Sigmoid colon (tissue), 7 donors: ENCODE measurements around the gene GEMIN5. TPM values are rescaled to one million over a fixed set of nuclear protein-coding genes. Genes with fewer than 3 reads are reported as not detected.
A peak's percentile ranks its signal among the peaks of the same experiment; 100 is the strongest.

Source experiments
- DNase-seq: peaks from one replicate; pipeline ENCODE4 v3.0.0-alpha.2; 2019
- H3K27ac ChIP-seq, 4 donors: fragments of 200-600 bp; sonication (generic); one replicate each; pipeline ENCODE4 v1.5.1; 2016 to 2019; ENCODE audit warnings: mild to moderate bottlenecking in 1 of 4
- H3K27me3 ChIP-seq, 3 donors: fragments of 200-600 bp; sonication (generic); one replicate each; pipeline ENCODE4 v1.5.1; 2019; ENCODE audit warnings: mild to moderate bottlenecking in 1 of 3
- H3K36me3 ChIP-seq, 4 donors: fragments of 200-600 bp; sonication (generic); one replicate each; pipeline ENCODE4 v1.5.1; 2016 to 2019
- H3K4me1 ChIP-seq, 4 donors: fragments of 200-600 bp; sonication (generic); one replicate each; pipeline ENCODE4 v1.5.1; 2017 to 2019
- H3K4me3 ChIP-seq, 4 donors: fragments of 200-600 bp; sonication (generic); one replicate each; pipeline ENCODE4 v1.5.1; 2017 to 2019; ENCODE audit warnings: mild to moderate bottlenecking in 2 of 4, moderate library complexity in 1 of 4
- H3K9me3 ChIP-seq, 4 donors: fragments of 200-600 bp in 3 of 4; sonication (generic) in 3 of 4; one replicate each; pipeline versions ENCODE4 v1.5.1 to v1.6.1; 2013 to 2019
- EP300 ChIP-seq, 4 donors: sonication (generic); formaldehyde crosslinking; IDR thresholded peaks; one replicate each; pipeline ENCODE4 v1.6.1; 2017; ENCODE audit warnings: antibody characterized with exemption in 4 of 4
- POLR2A ChIP-seq, 2 donors: fragments of 450-650 bp; IDR thresholded peaks; one replicate each; pipeline ENCODE4 v1.6.1; 2016; ENCODE audit warnings: antibody characterized with exemption in 2 of 2, mild to moderate bottlenecking in 2 of 2, moderate library complexity in 2 of 2
- POLR2AphosphoS5 ChIP-seq, 4 donors: sonication (generic); formaldehyde crosslinking; IDR thresholded peaks; one replicate each; pipeline ENCODE4 v1.6.1; 2017; ENCODE audit warnings: antibody characterized with exemption in 4 of 4
- WGBS, 2 donors: extraction: QIAGEN DNeasy Blood & Tissue Kit; methylation state at CpG; one replicate each; pipeline ENCODE4 v1.1.7; 2013; 5-methylcytosine and 5-hydroxymethylcytosine counted together
- intact Hi-C: fragments of 100-400 bp; cut with DNase I; formaldehyde crosslinking; loops from one replicate; pipeline ENCODE4 v1.15.1; 2023
- polyA plus RNA-seq, 3 donors: library from polyadenylated mRNA; stranded (reverse); fragments of 200-250 nt; gene quantifications; one replicate each; pipeline ENCODE4 v1.2.3, GENCODE V29; 2013
- total RNA-seq, 4 donors: library from RNA; depleted of rRNA; stranded (reverse); fragments of >200 nt; gene quantifications; one replicate each; pipeline ENCODE4 v1.1.0, GENCODE V29; 2016
- TF ChIP-seq, protein P1 (sequence below), 4 experiments: fragments of 450-650 bp in 3 of 4; fragments of 200-600 bp in 1 of 4; IDR thresholded peaks; one replicate each; pipeline ENCODE4 v1.5.1; 2016 to 2019; ENCODE audit warnings: antibody characterized with exemption in 4 of 4, mild to moderate bottlenecking in 3 of 4, moderate library complexity in 2 of 4
- donor health status: healthy with polysubstance abuse.
- donor health status: Bipolar disorder and iron deficiency.
- donor health status: healthy.

GEMIN5 gene
- total and polyA plus RNA-seq, 7 donors = 0.92 to 15.2 (median 12.2) TPM

DNA sequence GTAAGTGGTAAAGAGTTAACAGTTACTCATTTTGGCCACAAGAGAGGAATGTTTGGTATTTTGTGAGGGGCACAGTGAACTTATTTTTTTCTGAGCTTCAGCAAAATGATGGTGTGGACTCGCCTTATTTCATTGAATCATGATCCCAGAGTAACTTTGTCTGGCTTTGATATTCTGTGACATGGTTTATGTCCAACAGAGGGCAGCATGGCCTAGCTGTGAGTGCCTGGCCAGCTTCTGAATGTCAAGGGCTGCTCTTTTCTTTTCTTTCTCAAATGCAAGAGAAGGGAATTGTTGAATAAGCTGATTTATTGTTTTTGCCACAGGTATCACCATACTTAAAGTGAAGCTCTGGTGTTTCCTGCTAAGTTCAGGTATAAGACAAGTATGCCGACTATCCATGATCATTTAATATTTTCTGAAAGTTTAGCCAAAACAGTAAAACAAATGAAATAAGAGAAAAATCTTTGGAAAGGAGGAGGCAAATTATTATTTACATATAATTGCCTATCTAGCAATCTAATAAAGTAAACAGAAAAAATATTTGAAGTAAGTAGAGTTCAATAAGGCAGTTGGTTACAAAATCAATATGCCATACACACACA lies 34.6 kb upstream of the GEMIN5 start:
- H3K27ac ChIP-seq = no peak overlapping the region

DNA sequence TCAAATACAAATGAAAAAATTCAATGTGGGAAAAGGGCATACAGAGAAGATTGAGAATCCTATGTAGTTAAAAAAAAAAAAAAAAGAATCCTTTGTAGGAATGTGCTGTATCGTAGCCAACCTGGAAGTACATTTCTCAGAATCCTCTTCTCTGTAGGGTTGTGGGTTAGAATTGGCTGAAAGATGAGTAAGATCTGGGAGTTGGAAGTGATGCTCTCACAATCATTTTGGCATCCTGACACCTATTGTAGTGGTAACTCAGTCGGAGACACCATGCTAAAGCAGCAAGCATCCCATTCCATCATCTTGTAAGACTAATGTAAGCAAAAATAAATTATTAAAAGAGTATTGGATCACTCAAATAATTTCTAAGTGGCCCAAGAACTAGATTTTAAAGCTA lies 33.5 kb upstream of the GEMIN5 start:
- Histone ChIP-seq H3K4me3 (no peak overlapping the region), H3K36me3 (peaks cover 6 to 30% (median 11%) of the 10 kb centered on the region in 4 donors), H3K9me3 (no peaks in the 10 kb centered on the region), H3K27me3 (no peaks in the 10 kb centered on the region), H3K27ac (no peak overlapping the region), H3K4me1 (no peaks in the 10 kb centered on the region)
- DNase-seq = no peak
- TF ChIP-seq, protein P1, sequence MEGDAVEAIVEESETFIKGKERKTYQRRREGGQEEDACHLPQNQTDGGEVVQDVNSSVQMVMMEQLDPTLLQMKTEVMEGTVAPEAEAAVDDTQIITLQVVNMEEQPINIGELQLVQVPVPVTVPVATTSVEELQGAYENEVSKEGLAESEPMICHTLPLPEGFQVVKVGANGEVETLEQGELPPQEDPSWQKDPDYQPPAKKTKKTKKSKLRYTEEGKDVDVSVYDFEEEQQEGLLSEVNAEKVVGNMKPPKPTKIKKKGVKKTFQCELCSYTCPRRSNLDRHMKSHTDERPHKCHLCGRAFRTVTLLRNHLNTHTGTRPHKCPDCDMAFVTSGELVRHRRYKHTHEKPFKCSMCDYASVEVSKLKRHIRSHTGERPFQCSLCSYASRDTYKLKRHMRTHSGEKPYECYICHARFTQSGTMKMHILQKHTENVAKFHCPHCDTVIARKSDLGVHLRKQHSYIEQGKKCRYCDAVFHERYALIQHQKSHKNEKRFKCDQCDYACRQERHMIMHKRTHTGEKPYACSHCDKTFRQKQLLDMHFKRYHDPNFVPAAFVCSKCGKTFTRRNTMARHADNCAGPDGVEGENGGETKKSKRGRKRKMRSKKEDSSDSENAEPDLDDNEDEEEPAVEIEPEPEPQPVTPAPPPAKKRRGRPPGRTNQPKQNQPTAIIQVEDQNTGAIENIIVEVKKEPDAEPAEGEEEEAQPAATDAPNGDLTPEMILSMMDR (IDR thresholded peaks at IDR 0.05) = no peak
- no peak for TF ChIP-seq EP300 (IDR thresholded peaks at IDR 0.05)
- no peak for TF ChIP-seq POLR2AphosphoS5 (IDR thresholded peaks at IDR 0.05)
- TF ChIP-seq POLR2A (IDR thresholded peaks at IDR 0.05) = no peak
- intact Hi-C loops = no loop called here
- WGBS, 2 donors = 86 to 93% methylated on average over 2 of the region's 2 CpGs

More for the DNA sequence above, 34.6 kb upstream of the GEMIN5 start:
- TF ChIP-seq, protein P1 (IDR thresholded peaks at IDR 0.05) = peak in 2 of 4 experiments; percentile 28 to 34
- no peak for TF ChIP-seq EP300 (IDR thresholded peaks at IDR 0.05)
- Histone ChIP-seq H3K27me3 (no peaks in the 10 kb centered on the region), H3K4me1 (no peaks in the 10 kb centered on the region), H3K36me3 (peaks cover 0 to 19% (median 7%) of the 10 kb centered on the region in 4 donors), H3K9me3 (no peaks in the 10 kb centered on the region), H3K4me3 (no peak overlapping the region)
- WGBS, 2 donors = 81 to 83% methylated on average over 2 of the region's 2 CpGs
- intact Hi-C loops = no loop called here
- no peak for DNase-seq

DNA sequence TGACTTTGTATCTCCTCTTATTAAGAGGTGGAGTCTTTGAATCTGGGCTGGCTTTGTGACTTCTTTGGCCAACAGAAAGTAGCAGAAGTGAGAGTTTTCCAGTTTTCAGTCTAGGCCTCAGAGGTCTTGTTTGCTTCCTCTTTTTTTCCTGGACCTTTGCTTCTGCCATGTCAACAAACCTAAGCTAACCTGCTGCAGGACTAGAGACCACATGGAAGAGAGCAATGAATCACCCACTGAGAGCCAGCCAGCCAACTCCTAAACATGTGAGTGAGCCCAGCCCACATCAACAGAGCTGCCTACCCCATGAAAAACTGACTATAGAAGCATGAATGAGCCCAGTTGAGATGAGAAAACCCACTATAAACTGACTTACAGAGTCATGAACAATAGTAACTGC lies 32.7 kb upstream of the GEMIN5 start:
- TF ChIP-seq, protein P1 (IDR thresholded peaks at IDR 0.05) = no peak
- H3K4me3 ChIP-seq = no peak overlapping the region
- no peaks in the 10 kb centered on the region for H3K9me3 ChIP-seq
- H3K27me3 ChIP-seq = no peaks in the 10 kb centered on the region
- H3K4me1 ChIP-seq = no peaks in the 10 kb centered on the region
- DNase-seq = no peak
- H3K36me3 ChIP-seq = peaks cover 6 to 31% (median 11%) of the 10 kb centered on the region in 4 donors
- no peak overlapping the region for H3K27ac ChIP-seq
- intact Hi-C loops = no loop called here

DNA sequence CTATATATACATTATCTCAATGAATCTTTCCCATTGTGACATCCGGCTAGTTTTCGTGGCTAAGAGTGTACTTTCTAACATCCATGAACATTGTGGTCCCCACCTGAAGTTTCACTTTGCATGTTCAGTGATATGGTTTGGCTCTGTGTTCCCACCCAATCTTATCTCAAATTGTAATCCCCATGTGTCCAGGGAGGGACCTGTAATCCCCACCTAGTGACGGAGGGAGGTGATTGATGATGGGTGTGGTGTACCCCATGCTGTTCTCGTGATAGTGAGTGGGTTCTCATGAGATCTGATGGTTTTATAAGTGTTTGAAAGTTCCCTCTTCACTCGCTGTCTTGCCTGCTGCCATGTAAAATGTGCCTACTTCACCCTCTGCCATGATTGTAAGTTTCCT lies 30.9 kb upstream of the GEMIN5 start:
- 83 to 90% methylated on average over 5 of the region's 5 CpGs for WGBS, 2 donors
- H3K36me3 ChIP-seq = peaks cover 6 to 31% (median 11%) of the 10 kb centered on the region in 4 donors
- H3K4me1 ChIP-seq = no peaks in the 10 kb centered on the region
- no peaks in the 10 kb centered on the region for H3K9me3 ChIP-seq
- no peak for TF ChIP-seq EP300 (IDR thresholded peaks at IDR 0.05)
- TF ChIP-seq POLR2AphosphoS5 (IDR thresholded peaks at IDR 0.05) = no peak
- TF ChIP-seq, protein P1 (IDR thresholded peaks at IDR 0.05) = no peak
- no peak for TF ChIP-seq POLR2A (IDR thresholded peaks at IDR 0.05)
- no peak overlapping the region for H3K27ac ChIP-seq
- intact Hi-C loops = no loop called here
- no peak for DNase-seq
- H3K4me3 ChIP-seq = no peak overlapping the region
- no peaks in the 10 kb centered on the region for H3K27me3 ChIP-seq

DNA sequence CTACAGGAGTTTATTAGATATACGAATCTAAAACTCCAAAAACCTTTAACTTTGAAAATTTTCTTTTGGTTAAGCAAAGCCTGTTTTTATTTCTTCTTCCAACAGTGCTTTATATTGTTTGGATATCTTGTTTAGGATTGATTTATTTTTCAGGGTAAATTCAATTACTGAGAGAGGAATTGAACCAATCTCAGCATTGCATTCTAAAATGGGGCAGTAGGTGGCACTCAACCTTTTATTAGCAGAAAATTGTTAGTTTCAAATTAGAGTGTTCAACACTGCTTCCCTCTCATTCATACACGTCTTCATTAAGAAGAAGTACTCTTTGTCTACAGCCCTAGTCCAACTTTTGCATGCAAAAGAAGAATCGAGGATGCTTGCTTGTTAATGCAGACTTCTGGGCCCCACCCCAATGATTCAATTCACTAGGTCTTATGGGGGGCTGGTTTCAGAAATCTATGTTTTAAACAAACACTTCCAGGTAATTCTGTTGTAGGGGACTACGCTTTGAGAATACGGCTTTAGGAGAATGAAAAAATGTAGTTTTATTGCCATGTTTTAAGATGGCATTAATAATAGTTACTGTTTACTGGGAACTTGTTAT lies 29.5 kb upstream of the GEMIN5 start:
- WGBS, 2 donors = 85 to 86% methylated on average over 5 of the region's 5 CpGs
- no peak overlapping the region for H3K4me3 ChIP-seq
- H3K27me3 ChIP-seq = no peaks in the 10 kb centered on the region
- no peaks in the 10 kb centered on the region for H3K4me1 ChIP-seq
- peaks cover 6 to 33% (median 11%) of the 10 kb centered on the region in 4 donors for H3K36me3 ChIP-seq
- no peak for DNase-seq
- no peaks in the 10 kb centered on the region for H3K9me3 ChIP-seq
- H3K27ac ChIP-seq = no peak overlapping the region
- TF ChIP-seq, protein P1 (IDR thresholded peaks at IDR 0.05) = peak in 1 of 4 experiments; percentile 22
- TF ChIP-seq POLR2A (IDR thresholded peaks at IDR 0.05) = no peak
- intact Hi-C loops = no loop called here
